AG09319 (cell line): ENCODE results near the gene DAB2IP.

Source experiments
- DNase-seq: peaks from one replicate; pipeline ENCODE4 v3.0.0-alpha.2; 2010; ENCODE audit warnings: low read depth; ENCODE audit errors: extremely low read depth
- CTCF ChIP-seq: IDR thresholded peaks from 2 replicates; pipeline ENCODE4 v1.5.1; 2011; ENCODE audit warnings: low read depth, mild to moderate bottlenecking, inconsistent platforms, low read length, moderate library complexity

DAB2IP gene

GRCh38 chr9:121703014-121703734 lies 51.7 kb downstream of the DAB2IP start:
- 0 out of 2 replicates have a peak, but pooled peaks have one; percentile 1 for TF ChIP-seq CTCF
- no peak for DNase-seq

DNA sequence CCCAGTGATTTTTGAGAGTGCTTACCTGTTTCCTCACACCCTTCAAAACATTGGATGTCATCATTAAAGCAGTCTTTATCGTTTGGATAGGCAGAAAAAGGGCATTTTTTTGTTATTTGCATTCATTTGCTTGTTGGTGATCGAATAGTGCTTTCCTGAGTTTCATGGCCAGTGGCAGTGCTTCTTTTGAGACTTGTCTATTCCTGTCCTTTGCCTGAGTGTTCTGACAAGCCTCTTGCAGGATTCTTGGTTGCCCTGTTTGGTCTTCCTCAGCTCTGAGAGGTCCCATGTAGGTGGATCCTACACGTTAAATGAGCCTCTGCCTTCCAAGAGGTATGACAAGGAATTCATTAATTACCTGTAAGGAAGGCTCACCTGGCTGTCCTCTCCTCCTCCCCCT lies 52.8 kb downstream of the DAB2IP start:
- no peak for DNase-seq

GRCh38 chr9:121706149-121706750 lies 54.8 kb downstream of the DAB2IP start:
- TF ChIP-seq CTCF, result no peak
- DNase-seq, result no peak

More for the DNA sequence above, 52.8 kb downstream of the DAB2IP start:
- TF ChIP-seq CTCF, result no peak

- no peak for TF ChIP-seq CTCF
- no peak for DNase-seq
Observed at GRCh38 chr9:121707477-121708424, 56.3 kb downstream of the DAB2IP start.

DNA sequence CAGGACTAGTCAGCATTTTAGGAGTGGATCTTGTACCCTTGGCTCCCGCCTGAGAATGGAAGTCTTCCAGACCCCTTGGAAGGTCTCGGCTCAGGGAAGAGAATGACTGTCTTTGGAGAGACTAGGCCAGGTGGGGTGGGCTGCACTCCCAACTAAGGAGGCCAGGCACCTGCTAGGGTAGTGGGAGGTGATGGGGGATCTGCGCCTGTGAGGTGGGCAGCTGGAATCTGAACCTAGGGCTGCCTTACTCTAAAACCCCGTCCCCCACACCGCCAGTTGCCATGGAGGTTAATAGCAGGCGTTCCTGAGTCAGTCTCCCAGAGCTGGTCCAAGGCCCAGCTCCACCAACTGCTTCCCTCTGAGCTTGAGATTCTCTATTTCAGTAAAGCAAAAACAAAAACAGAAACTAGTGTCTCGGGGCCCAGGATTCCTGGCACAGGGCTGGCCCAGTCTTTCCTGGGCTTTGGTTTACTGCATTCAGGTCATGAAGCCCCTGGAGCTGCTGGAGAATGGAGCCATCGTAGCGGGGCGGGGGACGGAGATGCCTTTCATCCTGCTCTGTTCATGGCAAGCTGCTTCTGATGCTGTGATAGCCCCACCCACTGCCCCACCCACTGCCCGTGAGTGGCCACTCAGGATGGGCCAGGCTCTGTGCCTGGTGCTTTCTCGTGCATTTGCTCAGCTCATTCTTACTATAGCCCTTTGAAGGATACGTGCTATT lies 57.5 kb downstream of the DAB2IP start:
- DNase-seq, result no peak
- no peak for TF ChIP-seq CTCF

GRCh38 chr9:121709798-121710197 lies 58.4 kb downstream of the DAB2IP start:
- DNase-seq, result no peak

More at GRCh38 chr9:121709798-121710197, 58.4 kb downstream of the DAB2IP start:
- TF ChIP-seq CTCF, result no peak
